GM03348 (cell line): ENCODE measurements around the gene LPIN1.
"Not testable (repeated sequence)": the region's sequence is repeated elsewhere in the genome, so short reads cannot be mapped to it uniquely, and the experiment has no call there.

Experiments
- DNase-seq: peaks from one replicate; pipeline ENCODE4 v3.0.0; 2012; ENCODE audit warnings: low spot score

The LPIN1 gene

DNA sequence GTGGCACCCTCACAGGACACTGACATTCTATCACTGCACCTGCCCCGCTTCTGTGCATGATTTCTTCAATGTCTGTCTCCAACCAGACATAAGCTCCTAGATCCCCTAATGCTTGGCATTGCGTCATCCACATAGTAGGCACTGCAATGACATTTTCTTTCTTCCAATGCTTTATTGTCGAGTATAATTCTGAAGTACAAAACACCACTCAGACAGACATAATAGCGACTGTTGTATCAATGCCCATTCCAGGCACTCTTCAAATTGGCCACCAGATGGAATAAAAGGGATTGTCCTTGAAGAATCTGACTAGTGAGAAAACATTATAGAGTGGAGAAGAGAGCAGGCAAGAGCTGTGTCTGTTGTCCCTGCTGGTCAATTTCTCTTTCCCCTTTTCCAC, 89.0 kb downstream of the LPIN1 start:
- no peak for DNase-seq

DNA sequence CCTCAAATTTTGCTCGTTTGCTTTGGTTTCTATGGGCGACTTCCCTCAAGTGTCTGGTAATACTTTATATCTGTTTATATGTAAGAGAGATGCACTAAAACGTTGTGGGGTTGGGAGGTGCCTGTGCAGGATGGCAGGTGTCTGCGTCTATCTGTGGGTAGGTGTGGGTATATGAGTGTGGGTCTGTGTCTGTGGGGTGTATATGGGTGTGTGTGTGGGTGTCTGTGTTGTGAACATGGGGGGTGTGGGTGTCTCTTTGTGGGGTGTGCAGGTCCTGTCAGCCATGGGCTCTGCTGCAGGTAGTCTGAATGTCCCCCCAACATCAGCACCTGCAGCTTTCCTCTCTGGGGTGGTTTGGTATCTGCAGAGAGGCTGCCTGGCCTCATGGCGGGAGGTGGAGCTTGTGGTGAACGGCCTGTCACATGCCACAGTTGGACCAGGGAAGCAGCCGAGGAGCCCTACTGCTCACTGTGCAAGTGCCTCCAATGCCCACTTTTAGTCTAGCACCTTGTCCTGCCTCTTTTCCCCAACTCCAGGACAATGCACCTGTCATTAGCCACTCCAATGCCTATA, 90.3 kb downstream of the LPIN1 start:
- DNase-seq = no peak

DNA sequence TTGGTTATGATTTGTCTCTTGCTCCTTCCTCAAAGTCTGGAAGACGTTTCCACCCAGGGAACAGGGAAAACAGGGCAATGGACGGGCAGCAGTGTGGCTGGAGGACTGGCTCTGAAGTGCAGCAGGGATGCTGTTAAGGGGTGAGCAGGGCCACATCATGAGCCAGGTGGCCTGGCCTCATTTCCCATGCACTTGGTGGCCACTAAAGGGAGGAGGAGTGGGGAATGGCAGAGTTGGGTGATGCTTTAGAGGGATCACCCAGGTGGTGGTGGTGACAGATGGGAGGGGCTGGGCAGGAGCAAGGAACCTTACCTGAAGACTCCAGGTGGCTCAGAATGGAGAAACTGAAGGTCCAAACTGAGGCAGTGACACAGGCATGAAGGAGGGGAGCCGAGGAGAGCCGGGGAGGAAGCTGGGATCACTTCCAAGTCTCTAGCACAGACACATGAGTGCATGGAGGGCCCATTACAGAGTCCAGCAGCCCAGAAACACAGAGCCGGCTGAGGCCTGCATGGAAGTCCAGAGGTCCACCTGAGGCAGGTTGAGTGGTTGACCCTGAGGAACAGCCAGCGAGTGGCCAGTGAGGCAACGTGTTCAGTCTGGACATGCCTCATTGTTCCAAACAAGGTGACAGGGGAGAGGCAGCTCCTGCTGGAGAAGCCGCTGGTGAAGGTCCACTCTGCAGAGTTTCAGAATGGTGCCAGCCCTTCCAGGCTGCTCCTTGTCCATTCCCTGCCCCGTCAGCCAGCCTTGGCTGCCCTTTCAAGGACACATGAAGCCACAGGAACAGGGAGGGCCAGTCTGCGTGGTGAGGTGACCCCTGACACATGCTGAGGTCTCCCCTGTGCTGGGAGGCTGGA, 91.7 kb downstream of the LPIN1 start:
- DNase-seq = no peak

DNA sequence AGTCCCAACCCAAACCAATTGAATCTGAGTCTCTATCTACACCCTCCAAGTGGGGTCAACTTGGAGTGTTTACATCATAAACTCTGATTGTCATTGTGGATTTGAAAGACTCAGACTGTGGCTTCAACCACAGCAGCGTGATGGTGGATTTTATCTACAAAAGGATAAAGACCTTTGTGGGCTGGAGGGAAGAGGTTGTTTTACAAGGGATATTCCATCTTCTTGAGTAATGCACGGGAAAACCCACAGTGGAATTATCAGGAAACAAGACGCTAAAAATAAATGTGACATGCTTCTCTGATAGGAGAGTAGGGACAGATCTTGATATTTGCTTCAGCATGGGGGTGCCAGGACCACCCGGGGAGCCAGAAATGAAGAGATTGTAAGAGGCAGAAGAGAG, 93.5 kb downstream of the LPIN1 start:
- no peak for DNase-seq

GRCh38 chr2:11842336-11842735, 95.9 kb downstream of the LPIN1 start:
- no peak for DNase-seq

GRCh38 chr2:11844798-11845197, 98.4 kb downstream of the LPIN1 start:
- not testable (repeated sequence) for DNase-seq

DNA sequence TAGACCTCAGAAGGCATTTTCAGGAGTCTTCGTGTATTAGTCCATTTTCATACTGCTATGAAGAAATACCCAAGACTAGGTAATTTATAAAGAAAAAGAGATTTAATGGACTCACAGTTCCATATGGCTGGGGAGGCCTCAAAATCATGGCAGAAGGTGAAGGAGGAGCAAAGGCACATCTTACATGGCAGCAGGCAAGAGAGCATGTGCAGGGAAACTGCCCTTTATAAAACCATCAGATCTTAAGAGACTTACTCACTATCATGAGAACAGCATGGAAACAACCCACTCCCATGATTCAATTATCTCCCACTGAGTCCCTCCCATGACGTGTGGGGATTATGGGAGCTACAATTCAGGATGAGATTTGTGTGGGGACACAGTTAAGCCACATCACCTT, 101.5 kb downstream of the LPIN1 start:
- not testable (repeated sequence) for DNase-seq

DNA sequence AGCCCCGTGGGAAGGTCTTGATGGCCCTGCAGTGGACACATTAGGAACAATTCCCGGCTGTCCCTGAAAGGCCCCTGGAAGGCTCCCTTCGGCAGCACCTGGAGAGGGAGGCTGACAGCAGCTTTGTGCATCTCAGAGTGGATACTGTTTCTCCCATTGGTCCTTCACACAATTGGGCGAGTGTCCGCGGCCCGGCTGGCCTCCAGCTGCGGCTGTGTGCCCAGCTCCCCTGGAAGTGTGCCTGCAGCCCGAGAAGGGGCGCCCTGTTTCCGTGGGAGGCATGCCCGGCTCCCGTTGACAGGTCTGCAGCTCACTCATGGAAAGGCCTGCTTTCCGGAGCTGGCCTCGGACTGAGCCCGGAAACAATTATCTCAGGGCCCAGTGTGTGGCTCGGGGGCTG, 103.7 kb downstream of the LPIN1 start:
- no peak for DNase-seq

GRCh38 chr2:11852526-11853196, 106.2 kb downstream of the LPIN1 start:
- DNase-seq = no peak

DNA sequence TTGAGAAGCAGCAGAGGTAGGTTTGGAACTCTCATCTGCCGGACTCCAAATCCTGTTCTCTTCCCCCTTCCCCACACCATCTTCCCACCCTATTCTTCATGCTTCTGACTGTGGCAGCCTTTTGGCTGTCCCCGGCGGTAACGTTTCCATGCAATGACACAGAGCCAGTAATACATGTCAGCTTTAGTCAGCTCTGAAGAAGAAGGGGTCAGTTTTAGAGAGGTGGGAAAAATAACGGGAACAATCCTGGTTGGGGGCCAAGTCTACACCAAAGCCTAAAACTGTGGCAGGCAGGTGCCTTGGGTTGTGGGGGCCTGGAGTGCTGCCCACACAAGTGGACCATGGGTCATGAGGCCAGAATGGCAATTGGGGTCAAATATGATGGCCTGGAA, 106.8 kb downstream of the LPIN1 start:
- DNase-seq = no peak

DNA sequence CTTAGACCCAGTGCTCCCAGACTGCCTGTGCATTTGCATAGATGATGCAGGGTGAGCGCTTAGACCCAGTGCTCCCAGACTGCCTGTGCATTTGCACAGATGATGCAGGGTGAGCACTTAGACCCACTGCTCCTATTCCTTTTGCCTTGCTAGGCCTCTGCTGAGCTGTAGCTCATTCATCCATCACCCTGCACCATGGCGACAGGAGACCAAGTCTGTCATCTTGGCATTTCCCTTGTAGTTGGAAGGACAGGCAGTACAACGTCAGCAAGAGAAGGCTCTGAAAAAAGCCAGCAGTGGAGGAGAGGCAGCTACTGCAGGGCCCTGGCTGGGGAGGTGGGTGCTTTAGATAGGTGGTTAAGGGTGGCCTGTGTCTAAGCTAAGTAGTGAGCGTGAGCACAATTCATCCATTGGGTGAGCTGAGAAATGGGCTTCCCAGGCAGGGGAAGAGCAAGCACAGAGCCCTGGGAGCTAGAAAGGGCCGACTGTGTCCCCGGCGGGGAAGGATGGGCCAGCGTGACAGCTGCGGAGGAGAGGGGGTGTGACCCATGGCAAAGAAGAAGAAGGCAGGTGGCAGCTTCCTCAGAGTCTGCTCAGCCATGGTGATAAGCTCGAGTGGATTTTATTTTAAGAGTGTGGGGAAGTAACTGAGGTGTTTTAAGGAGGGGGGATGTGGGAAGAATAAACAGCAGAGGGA, 108.8 kb downstream of the LPIN1 start:
- no peak for DNase-seq

DNA sequence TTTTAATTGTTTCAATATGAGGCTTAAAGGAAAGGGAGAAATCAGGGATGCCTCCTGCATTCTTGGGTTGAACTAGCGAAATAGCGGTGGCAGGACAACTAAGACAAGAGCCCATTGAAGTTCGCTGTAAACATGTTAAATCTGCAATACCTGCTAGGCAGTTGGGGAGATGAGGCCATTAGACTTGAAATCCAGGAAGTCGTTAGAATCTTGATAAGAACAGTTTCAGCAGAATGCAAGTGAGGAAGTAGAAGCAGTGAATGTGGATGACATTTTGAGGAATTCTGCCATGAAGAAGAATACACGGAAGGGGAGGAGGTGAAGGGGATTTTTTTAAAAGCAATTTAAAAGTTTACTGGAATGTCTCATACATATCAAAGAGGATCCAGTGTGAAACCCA, 109.7 kb downstream of the LPIN1 start:
- DNase-seq = no peak

GRCh38 chr2:11858883-11859282, 112.5 kb downstream of the LPIN1 start:
- DNase-seq = no peak

DNA sequence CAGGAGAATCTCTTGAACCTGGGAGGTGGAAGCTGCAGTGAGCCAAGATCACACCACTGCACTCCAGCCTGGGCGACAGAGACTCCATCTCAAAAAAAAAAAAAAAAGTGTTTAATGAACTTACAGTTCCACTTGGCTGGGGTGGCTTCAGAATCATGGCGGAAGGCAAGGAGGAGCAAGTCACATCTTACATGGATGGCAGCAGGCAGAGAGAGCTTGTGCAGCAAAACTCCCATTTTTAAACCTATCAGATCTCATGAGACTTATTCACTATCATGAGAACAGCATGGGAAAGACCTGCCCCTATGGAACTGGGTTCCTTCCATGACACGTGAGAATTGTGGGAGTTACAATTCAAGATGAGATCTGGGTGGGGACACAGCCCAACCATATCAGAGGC, 113.5 kb downstream of the LPIN1 start:
- DNase-seq = not testable (repeated sequence)

DNA sequence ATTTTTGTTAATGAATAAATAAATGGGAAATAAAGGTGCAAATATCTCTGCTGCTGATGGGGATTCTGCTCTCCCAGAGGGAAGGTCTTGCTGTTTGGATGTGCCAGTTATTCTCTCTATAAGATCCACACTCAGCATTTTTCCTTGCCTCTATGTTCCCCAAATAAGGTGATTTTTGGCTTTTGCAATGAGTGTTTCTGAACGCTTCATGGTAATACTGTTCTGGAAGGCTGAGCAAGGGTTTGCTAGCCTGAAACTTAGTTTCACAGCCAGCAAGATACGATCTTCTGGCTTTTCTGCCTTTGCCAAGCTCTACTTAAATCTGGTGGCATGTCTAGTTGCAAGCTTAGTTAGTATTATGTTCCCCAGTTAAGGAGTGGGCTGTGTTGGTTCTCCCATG, 114.6 kb downstream of the LPIN1 start:
- no peak for DNase-seq

DNA sequence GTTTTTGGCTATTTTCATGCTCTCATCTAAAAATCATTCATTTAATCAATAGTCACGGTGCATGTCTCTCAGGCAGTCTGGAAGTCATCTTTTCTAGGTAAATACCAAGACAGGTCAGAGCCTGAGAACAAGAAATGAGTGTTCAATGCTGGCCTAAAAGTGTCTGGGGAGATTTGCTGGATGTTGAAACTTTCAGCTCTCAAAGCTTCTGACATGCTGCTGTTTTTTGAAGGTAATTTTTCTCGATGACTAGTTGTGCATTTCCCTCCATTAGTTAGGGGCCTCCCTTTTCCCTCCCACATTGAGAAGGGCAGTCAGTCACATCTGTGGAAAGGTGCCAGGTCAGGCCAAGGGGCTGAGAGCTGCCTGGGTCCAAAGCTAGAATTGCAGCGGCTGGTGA, 115.6 kb downstream of the LPIN1 start:
- no peak for DNase-seq

DNA sequence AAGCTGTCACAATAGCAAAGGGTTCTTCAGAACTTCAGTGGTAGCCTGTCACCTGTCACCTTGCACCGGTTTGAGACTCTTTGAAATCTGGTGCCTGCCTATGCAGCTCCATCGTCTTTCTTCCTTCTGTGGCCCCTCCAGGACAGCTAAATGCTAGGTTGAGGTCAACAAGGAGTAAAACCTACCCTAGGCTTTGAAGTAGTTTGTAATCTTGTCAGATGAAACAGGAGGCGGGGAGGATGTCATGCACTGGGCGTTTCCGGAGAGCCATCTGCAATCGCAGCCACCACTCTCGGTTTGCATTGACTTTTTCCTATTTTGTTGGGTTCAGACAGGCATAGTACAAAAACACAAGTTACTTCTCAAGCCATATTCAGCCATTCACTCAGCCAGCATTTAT, 116.7 kb downstream of the LPIN1 start:
- DNase-seq = no peak

GRCh38 chr2:11863513-11864328, 117.3 kb downstream of the LPIN1 start:
- peak; percentile 96 for DNase-seq

- no peak for DNase-seq
Measured at GRCh38 chr2:11864724-11865123, 118.3 kb downstream of the LPIN1 start.

- no peak for DNase-seq
Measured at GRCh38 chr2:11865378-11865777, 118.9 kb downstream of the LPIN1 start.

DNA sequence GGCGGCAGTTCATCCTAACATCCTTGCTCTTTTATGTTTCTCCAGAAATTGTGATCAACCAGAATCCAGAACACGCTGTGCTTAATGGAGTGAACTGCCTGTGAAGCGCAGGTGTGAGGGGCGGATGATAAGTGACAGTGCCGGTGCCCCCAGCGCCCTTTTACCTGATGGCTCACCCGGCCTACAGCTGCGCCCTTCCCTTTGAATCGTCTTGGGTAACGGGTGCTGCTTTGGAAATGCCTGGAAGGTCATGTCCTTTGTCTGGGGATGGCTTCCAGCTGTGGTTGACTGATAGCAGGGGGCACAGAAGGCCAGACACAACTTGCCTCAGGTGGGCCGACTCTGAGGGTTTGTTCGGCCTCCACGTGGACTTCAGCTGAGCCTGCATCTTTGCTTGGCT, 119.4 kb downstream of the LPIN1 start:
- DNase-seq = no peak
